Measurements from ENCODE around the gene NEUROD1.

Gene NEUROD1

GRCh38 chr2:181683518-181684453 lies 3.5 kb upstream of the NEUROD1 start:
- no peak for TF ChIP-seq CTCF (conservative IDR thresholded peaks at IDR 0.05)
- H3K27ac ChIP-seq, result no peak overlapping the region

- no peak overlapping the region for H3K27ac ChIP-seq
- no peak for TF ChIP-seq CTCF (conservative IDR thresholded peaks at IDR 0.05)
Measured at GRCh38 chr2:181682795-181683517, 2.6 kb upstream of the NEUROD1 start.

- no peak for TF ChIP-seq CTCF (conservative IDR thresholded peaks at IDR 0.05)
- no peak overlapping the region for H3K27ac ChIP-seq
Measured at GRCh38 chr2:181682026-181682789, 1.9 kb upstream of the NEUROD1 start.

GRCh38 chr2:181680937-181681811 lies 857 bp upstream of the NEUROD1 start:
- no peak overlapping the region for H3K27ac ChIP-seq
- no peak for TF ChIP-seq CTCF (conservative IDR thresholded peaks at IDR 0.05)

- no peak for TF ChIP-seq CTCF (conservative IDR thresholded peaks at IDR 0.05)
- H3K27ac ChIP-seq, result no peak overlapping the region
Measured at GRCh38 chr2:181679544-181679979, 755 bp downstream of the NEUROD1 start.

- TF ChIP-seq CTCF (conservative IDR thresholded peaks at IDR 0.05), result no peak
- no peak overlapping the region for H3K27ac ChIP-seq
Measured at GRCh38 chr2:181678861-181679543, 1.3 kb downstream of the NEUROD1 start.
